ENCODE data around the gene SNRK. TPM values are rescaled to one million over a fixed set of nuclear protein-coding genes. Genes with fewer than 3 reads are reported as not detected.

SNRK gene
- total RNA-seq, 1 donor from 2014 or later, result 21.3 TPM

GRCh38 chr3:43363621-43364266, 77.4 kb downstream of the SNRK start:
- DNase-seq, result no peak
- Mint-ChIP-seq H3K4me3 (ENCODE audit: unreplicated experiment) (no peak overlapping the region), H3K27ac (ENCODE audit: unreplicated experiment) (no peak overlapping the region), H3K36me3 (ENCODE audit: unreplicated experiment) (no peaks in the 10 kb centered on the region), H3K27me3 (ENCODE audit: unreplicated experiment) (peaks cover 2% of the 10 kb centered on the region), H3K9me3 (ENCODE audit: unreplicated experiment) (peaks cover 5% of the 10 kb centered on the region), H3K4me1 (ENCODE audit: low read depth, unreplicated experiment) (peaks cover 6% of the 10 kb centered on the region)
- no peak for TF ChIP-seq CTCF (IDR thresholded peaks at IDR 0.05; ENCODE audit: partially characterized antibody, unreplicated experiment)

- H3K9me3 Mint-ChIP-seq (ENCODE audit: unreplicated experiment), result peaks cover 5% of the 10 kb centered on the region
- H3K36me3 Mint-ChIP-seq (ENCODE audit: unreplicated experiment), result no peaks in the 10 kb centered on the region
- DNase-seq, result no peak
- H3K4me1 Mint-ChIP-seq (ENCODE audit: low read depth, unreplicated experiment), result peaks cover 6% of the 10 kb centered on the region
- TF ChIP-seq CTCF (IDR thresholded peaks at IDR 0.05; ENCODE audit: partially characterized antibody, unreplicated experiment), result no peak
- H3K27ac Mint-ChIP-seq (ENCODE audit: unreplicated experiment), result no peak overlapping the region
- peaks cover 2% of the 10 kb centered on the region for H3K27me3 Mint-ChIP-seq (ENCODE audit: unreplicated experiment)
- H3K4me3 Mint-ChIP-seq (ENCODE audit: unreplicated experiment), result no peak overlapping the region
Observed at GRCh38 chr3:43364494-43364893, 78.2 kb downstream of the SNRK start.

- no peak for DNase-seq
- peaks cover 2% of the 10 kb centered on the region for H3K27me3 Mint-ChIP-seq (ENCODE audit: unreplicated experiment)
- no peak for TF ChIP-seq CTCF (IDR thresholded peaks at IDR 0.05; ENCODE audit: partially characterized antibody, unreplicated experiment)
- peaks cover 5% of the 10 kb centered on the region for H3K9me3 Mint-ChIP-seq (ENCODE audit: unreplicated experiment)
- no peak overlapping the region for H3K4me3 Mint-ChIP-seq (ENCODE audit: unreplicated experiment)
- H3K4me1 Mint-ChIP-seq (ENCODE audit: low read depth, unreplicated experiment), result peaks cover 6% of the 10 kb centered on the region
- no peak overlapping the region for H3K27ac Mint-ChIP-seq (ENCODE audit: unreplicated experiment)
- H3K36me3 Mint-ChIP-seq (ENCODE audit: unreplicated experiment), result no peaks in the 10 kb centered on the region
Observed at GRCh38 chr3:43364926-43365325, 78.6 kb downstream of the SNRK start.

GRCh38 chr3:43365601-43366305, 79.4 kb downstream of the SNRK start:
- peaks cover 2% of the 10 kb centered on the region for H3K27me3 Mint-ChIP-seq (ENCODE audit: unreplicated experiment)
- no peak overlapping the region for H3K4me3 Mint-ChIP-seq (ENCODE audit: unreplicated experiment)
- H3K36me3 Mint-ChIP-seq (ENCODE audit: unreplicated experiment), result no peaks in the 10 kb centered on the region

More at GRCh38 chr3:43365601-43366305, 79.4 kb downstream of the SNRK start:
- Mint-ChIP-seq H3K27ac (ENCODE audit: unreplicated experiment) (no peak overlapping the region), H3K9me3 (ENCODE audit: unreplicated experiment) (peaks cover 5% of the 10 kb centered on the region), H3K4me1 (ENCODE audit: low read depth, unreplicated experiment) (peaks cover 6% of the 10 kb centered on the region)
- no peak for TF ChIP-seq CTCF (IDR thresholded peaks at IDR 0.05; ENCODE audit: partially characterized antibody, unreplicated experiment)
- DNase-seq, result no peak
